Tibial nerve (tissue), 4 donors: Measurements from ENCODE around the gene ERI3.

Experiments
- EP300 ChIP-seq, 2 donors: sonication (generic); formaldehyde crosslinking; IDR thresholded peaks; one replicate each; pipeline ENCODE4 v1.6.1; 2017; ENCODE audit warnings: antibody characterized with exemption in 2 of 2, mild to moderate bottlenecking in 1 of 2
- POLR2A ChIP-seq, 2 donors: fragments of 450-650 bp; IDR thresholded peaks; one replicate each; pipeline ENCODE4 v1.6.1; 2017; ENCODE audit warnings: antibody characterized with exemption in 2 of 2, mild to moderate bottlenecking in 2 of 2, moderate library complexity in 2 of 2
- TF ChIP-seq, protein P1 (sequence below), 5 experiments: fragments of 200-600 bp in 3 of 5; fragments of 450-650 bp in 2 of 5; sonication (generic) in 3 of 5; IDR thresholded peaks; one replicate each; pipeline ENCODE4 v1.5.1; 2016 to 2019; ENCODE audit warnings: antibody characterized with exemption in 5 of 5, mild to moderate bottlenecking in 3 of 5, moderate library complexity in 2 of 5

DNA sequence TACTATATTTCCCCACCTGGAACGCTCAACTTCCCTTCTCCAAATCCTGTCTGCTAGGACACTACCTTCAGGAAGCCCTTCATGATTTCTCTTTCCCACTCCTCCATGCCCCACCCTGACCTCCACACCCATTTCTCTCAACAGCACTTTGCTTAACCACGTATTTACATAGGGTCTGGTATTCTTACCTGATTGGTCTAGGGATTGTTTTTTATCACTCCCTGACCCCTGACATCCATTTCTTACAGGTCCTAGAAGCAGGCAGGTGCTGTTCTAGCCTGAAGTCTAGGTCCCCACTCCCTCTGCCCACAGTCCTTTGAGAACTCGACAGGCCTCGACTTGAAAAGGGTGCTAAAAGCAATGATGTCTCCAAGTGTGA is 94.3 kb downstream of the ERI3 start:
- TF ChIP-seq, protein P1, sequence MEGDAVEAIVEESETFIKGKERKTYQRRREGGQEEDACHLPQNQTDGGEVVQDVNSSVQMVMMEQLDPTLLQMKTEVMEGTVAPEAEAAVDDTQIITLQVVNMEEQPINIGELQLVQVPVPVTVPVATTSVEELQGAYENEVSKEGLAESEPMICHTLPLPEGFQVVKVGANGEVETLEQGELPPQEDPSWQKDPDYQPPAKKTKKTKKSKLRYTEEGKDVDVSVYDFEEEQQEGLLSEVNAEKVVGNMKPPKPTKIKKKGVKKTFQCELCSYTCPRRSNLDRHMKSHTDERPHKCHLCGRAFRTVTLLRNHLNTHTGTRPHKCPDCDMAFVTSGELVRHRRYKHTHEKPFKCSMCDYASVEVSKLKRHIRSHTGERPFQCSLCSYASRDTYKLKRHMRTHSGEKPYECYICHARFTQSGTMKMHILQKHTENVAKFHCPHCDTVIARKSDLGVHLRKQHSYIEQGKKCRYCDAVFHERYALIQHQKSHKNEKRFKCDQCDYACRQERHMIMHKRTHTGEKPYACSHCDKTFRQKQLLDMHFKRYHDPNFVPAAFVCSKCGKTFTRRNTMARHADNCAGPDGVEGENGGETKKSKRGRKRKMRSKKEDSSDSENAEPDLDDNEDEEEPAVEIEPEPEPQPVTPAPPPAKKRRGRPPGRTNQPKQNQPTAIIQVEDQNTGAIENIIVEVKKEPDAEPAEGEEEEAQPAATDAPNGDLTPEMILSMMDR (IDR thresholded peaks at IDR 0.05): no peak
- no peak for TF ChIP-seq POLR2A (IDR thresholded peaks at IDR 0.05)
- TF ChIP-seq EP300 (IDR thresholded peaks at IDR 0.05): no peak
